ENCODE data around the gene HOXA7.

Gene HOXA7

DNA sequence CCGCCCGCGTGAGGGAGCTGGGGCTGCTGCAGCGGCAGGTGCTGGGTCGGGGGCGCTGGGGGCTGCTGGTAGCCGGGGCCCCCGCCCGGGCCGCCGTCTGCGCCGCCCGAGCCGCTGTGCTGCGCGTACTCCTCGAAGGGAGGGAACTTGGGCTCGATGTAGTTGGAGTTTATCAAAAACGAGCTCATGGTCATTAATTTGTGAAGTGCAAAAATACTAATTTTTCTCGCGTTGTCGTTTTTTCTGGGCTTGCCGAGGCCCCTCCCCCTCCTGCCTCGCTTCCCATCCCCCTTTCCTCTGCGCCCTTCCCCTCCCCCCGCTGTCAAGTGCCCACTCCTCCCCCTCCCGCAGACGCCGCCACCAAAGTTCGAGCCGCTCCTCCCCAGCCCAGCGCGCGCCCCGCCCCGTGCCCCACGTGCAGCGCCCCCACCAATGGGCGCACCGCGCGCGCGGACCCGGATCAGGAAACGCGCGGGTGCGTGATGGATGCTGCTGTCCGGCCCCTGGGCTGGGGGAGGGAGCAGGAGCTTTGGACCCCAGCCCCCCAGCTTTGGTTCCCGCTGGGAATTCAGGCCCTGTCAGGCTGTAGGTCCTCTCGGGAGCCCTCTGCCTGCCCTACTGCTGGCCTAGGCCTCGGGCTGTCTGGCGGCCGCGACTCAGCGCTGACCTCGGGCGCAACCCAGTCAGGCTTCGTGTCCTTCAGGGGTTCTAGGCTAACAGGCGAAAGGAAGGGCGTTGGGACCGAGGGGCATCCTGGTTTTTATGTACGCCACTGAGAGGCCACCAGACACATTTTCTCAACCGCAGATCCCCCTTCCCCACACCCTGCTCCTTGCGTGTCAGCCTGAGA lies 25.7 kb downstream of the HOXA7 start, which contains the start of gene HOXA4:
HOXA4 (minus strand) TSS at position 218 of the 850 bp plus-strand sequence; CDS start at position 194, 24 bp downstream.
- DNase-seq: no peak

DNA sequence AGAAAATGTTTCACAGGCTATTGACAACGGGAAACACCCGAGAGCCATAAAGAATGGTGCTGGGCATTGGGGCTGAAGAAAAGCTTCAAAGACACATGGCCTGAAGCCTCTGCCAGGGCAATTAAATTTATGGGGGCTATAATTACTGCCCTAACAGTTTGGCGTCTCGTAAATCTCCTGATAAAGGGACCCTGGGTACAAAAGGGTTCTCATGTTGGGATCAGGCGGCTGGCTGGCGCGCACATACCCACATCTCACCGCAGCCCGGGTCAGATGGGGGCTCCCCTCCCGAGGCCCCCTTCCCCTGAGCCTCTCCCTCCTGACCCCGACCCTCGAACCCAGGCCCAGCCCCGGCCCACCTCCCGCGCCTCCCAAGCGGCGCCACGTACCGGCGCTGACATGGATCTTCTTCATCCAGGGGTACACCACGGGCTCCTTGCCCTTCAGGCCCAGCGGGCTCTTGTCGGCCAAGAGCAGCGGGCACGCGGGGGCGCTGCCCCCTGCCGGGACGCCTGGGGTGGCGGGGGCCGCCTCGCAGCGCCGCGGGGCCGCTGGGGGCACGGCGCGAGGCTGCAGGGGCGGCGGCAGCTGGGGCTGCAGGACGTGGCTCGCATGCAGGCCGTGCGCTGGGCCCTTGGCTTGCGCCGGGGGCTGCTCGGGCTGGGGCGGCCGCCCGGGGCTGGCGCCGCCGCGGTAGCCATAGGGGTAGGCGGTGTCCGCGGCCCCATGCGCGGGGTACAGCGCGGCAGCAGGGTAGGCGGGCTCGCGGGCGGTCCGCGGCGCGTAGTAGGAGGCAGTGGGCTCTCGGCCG lies 26.5 kb downstream of the HOXA7 start:
- DNase-seq: no peak

GRCh38 chr7:27128776-27129728 lies 27.4 kb downstream of the HOXA7 start:
- no peak for DNase-seq

GRCh38 chr7:27128034-27128433 lies 28.4 kb downstream of the HOXA7 start:
- no peak for DNase-seq

DNA sequence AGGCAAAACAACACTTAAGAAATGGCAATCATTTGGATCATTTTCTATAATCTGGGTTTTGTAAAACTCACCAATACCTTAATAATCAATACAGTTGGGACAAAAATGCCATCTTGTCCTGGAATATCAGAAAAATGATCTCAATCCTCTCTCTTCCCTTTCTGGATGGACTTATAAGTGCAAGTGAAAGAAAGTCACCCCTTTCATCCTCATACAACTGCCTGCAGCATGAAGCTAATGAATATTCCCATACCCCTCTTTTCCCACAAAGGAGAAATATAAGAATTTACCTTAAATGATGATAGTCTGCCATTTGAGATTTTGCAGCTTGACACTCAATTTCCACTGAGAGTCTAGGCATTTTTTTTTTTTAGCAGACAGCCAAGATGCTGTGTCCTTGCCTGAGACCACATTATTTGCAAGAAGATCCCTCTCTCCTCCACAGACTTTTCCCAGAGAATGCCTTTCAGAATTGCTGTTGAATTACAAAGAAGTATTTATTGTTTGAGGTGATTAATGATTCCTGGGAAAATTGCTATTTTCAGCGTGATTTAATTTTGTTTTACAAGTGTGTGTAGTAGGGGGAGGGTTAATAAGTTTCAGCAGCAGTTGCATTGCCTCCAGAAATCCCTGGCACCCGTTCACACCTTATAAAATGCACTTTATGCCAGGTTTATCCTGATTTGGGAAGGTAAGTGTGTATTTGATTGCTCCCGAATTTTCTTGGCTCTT lies 29.7 kb downstream of the HOXA7 start:
- no peak for DNase-seq

DNA sequence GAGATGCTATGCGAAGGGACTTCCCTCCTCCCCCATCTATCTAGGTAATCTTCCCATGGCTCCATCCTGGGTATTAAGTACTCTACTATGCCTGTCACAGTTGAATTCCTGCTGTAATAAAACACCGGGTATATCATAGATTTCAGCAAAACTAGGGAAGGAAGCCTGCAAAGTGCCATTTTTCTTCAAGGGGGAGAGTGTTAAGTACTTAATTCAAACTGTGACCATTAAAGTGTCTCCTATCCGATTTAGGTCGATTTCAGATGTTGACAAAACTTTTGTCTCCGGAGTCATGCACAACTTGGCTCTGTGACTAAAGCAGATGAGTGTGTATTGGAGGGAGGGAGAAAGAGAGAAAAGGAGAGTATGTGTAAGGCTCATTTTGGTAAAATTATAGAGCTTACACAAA lies 30.5 kb downstream of the HOXA7 start:
- DNase-seq: no peak

DNA sequence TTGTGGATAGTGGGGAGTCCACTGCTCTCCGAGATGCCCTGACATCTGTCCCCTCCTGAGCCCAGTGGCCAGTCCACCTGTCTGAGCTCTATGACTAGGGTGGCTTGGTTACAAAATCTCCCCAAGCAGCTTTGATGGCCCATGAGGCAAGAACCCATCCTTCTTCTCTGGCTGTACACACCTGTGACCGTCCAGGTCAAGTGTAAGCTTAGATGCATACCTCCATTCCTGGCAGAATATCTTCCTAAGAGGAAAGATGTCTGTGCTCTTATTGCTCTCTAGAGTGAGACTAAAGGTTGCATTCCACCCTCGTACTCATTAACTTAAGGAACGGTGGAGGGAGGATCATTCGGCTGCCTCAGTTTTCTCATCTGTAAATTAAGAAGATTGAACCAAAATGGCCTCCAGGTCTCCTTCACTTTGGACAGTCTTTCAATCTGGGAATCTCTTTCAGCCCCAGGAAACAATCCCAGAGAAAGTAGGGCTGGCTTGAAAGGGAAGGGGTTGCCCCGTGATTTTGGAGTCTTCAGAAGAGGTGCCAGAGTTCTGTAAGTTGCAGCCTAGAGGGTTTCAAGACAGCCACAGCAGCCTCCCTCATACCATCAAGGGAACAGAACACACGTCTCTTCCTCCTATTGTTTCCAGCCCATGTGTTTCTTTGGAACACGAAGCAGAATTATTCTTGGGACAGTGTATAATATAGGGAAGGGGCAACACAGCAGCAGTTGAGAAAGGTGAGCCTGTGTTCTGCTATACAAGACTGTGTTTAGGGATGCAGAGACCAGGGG lies 31.4 kb downstream of the HOXA7 start:
- no peak for DNase-seq

DNA sequence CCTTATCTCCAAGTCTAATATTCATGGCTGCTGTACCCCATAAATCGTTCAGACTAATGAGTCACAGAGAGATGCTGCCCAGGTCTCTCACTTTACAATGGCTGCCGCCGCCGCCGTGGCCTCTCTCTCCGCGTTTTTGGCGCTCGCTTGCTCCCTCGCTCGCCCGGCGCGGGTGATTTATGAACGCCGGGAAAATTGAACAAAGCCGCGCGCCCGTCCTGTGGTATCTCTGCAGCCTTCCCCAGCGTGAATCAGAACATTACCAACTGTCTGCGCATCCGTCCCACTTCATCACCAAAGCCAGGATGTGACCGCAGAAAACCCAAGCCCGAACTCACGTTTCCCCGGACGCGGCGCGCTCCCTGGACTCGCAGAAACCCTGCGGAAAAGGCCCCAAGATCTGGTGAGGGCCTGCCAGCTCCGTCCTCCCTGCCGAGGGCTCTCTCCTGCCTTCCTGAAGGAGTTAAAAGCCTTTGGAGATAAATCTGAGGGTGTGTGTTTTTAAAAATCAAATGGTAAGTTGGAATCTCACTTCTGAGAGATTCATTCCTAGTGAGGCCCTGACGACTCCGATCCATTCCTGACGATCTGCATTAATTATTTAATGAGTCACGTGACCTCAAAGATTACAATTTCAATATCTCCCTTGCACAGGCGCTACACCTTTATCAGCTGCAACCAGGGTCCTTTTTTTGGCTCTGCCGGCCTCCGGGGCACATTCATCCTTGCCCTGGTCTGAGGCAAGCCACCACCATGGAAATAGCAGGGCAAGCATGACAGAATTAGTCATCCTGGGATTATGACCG lies 32.2 kb downstream of the HOXA7 start:
- no peak for DNase-seq

GRCh38 chr7:27123477-27124053 lies 32.9 kb downstream of the HOXA7 start:
- DNase-seq: no peak

- no peak for DNase-seq
Measured at GRCh38 chr7:27123007-27123476, 33.4 kb downstream of the HOXA7 start.

DNA sequence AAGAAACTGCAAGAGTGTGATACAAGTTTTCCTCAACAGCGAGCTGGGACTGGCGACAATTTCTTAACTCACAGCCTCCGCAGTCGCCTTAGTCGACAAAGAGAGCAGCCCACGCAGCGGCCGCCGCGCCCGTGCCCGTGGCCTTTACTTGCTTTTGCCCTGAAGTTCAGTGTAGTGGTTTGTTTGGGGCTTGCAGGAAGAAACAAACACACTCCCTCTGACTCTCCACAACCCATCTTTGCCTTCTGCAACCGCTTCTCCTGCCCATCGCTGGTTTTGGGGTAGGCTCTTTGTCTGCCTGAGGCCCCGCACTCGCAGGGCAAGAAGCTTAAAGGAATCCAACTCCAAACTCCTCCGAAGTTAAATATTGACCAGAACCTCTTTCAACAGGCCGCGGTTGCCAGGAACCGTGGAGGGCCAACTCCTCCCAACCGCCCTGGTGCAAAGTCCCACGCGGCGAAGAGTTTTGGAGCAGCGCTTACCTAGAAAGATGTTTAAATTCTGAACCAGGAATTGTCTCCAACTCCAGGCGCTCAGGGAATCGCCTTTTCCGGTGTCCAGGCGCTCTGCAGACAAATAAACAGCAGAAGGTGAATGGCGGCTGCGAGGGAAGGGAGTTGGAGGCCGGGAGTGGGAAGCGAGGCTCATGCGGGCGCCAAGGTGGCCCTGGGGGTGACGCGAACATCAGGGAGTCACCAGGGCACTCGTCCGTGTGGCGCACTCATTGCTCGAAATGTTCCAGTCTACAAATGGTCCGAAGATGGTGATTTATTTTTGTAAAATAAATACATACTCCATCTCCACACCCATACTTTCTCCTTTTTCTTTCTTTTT lies 34.2 kb downstream of the HOXA7 start:
- DNase-seq: no peak

GRCh38 chr7:27121684-27122076 lies 34.8 kb downstream of the HOXA7 start:
- no peak for DNase-seq

- no peak for DNase-seq
Measured at GRCh38 chr7:27119412-27119911, 37.0 kb downstream of the HOXA7 start.

DNA sequence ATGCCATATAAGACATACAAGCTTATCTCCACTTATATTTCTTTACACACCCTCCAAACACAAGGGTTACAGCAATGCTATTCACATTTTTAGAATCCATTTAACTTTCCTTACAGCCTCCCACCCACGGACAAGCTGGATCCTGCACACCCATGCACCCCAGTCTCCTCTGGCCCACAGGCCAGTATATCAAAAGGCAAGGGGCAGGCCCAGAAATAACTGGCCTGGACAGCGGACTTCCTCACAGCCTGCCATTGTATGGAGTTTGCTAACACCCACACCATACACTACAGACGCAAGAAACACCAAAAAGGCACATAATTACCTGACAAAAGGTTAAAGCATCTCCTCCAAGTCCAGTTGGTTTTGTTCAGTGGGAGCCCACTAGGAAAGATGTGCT lies 37.9 kb downstream of the HOXA7 start:
- no peak for DNase-seq

- DNase-seq: no peak
Measured at GRCh38 chr7:27117887-27118491, 38.5 kb downstream of the HOXA7 start.

- DNase-seq: no peak
Measured at GRCh38 chr7:27116962-27117886, 39.3 kb downstream of the HOXA7 start.
